NCI-H2081 treated with DMSO at 0.1 percent for 48 hours (cell line): ENCODE results near the gene PKIB.
"Not testable (repeated sequence)": the region's sequence is repeated elsewhere in the genome, so short reads cannot be mapped to it uniquely, and the experiment has no call there.

Experiments used
- DNase-seq: peaks from one replicate; lab custom pipeline; 2025; lab: John Stamatoyannopoulos, UW

The PKIB gene, protein sequence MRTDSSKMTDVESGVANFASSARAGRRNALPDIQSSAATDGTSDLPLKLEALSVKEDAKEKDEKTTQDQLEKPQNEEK

DNA sequence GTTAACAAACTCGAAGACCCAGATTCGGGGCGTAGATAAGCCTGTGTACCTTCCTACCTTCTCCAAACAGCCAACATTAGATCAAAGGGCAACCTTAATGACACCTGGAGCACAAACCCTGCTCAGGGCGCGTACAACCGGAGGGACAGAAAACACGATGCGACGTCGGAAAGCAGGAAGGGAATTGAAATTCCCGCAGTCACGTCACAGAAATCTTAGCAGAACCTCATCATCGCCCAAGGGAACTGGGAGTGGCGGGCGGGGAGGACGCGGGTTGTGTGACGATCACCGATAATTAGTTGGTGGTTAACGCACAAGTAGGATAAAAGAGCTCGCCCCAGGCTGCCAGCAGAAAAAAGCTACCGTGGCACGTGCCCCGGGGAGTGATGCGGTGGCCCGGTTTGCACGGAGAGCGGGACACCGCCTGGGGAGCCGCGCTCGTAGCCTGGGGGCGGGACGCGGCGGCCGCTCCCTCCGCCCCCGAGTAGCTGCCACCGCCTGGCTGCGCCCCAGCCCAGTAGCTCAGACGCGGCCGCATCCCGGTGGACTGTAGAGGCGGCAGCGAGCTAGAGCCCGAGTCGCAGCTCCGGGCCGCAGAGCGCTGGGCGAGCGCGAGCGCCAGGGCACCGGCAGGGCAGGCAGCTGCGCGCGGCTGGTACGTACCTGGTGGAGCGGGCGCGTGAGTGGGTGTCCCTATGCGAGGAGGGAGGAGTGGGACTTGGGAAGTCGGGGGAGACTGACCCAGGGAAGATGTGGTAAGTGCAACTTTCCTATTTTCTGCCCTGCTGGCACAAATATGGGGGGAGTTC lies at the start of gene PKIB:
Gene PKIB (plus strand): TSS at position 525 of the 809 bp plus-strand sequence. CDS start 107,390 bp downstream, outside the sequence.
- DNase-seq = peak; percentile 37

DNA sequence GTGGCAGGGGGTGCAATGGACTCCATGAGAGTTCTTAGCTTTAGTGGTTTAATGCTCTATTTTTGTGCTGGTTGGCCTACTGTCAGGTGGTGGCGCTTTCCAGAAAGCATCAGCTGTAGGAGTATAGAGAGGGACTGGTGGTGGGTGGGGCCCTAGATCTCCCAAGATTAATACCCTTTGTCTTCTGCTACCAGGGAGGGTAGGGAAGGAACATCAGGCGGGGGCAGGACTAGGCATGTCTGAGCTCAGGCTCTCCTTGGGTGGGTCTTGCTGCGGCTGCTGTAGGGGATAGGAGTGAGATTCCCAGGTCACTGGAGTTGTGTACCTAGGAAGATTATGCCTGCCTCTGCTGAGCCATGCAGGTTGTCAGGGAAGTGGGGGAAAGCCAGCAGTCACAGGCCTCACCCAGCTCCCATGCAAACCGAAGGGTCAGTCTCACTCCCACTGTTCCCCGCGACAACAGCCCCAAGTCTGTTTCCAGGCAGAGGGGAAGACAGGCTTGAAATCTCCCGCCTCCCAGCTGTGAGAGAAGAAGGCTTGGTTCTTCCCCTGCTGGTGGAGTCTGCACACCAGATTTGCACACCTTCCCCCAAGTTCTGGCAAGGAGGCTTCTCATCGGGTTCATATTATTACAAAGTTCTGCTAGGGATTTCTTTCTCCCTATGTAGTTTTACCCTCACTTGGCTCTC lies 46.7 kb upstream of the PKIB start:
- no peak for DNase-seq

DNA sequence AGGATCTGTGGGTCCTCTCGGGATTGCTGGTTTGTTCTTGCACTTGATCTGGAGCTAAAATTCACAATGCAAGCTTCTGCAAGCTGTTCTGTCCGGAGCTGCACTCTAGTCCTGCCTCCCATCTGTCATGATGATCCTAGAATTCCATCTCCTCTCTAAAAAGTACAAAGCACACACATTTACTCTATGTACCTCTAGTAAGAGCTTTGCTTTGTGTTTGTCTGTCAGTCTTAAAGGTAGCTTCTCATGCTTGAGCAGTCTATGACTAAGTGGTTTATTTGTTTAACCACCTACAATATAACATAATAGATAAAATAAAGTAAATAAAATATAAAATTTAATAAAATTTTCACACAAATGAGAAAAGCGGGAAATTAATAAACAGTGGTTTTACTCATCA lies 46.0 kb upstream of the PKIB start:
- DNase-seq = no peak

DNA sequence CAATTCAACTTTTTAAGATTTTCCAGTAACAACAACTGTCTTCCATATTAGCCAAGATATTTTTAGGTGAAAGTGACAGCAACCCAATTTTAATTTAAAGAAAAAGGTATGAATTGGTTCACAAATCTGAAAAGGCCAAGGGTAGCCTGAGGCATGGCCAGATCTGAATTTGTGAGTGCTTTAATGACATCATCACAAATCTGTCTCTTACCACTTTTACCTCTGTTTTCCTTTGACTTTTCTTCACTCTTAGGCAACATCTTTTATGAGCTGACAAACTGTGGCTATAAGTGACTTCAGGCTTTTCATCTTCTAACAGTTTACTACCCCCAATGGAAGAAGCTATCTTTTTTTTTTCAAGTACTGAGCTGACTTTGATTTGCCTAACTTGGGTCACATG lies 44.5 kb upstream of the PKIB start:
- no peak for DNase-seq

DNA sequence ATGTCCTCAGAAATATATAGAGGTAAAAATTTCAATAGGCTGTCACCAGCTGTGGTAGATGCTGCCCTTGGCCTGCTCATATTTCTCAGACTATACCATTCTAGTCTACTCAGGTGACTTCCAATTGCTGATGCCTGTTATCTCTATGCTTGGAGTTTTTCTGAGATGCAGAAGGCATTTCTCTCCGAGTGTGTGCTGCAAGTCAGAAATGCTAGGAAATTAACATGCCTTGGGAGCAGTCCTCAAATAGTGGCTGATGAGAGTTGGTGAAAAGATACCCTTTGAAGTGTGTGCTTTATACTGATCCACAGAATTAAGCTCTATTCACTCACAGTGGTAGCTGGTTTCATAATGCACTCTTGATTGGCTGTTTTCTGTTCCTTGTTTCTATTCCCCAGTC lies 43.2 kb upstream of the PKIB start:
- DNase-seq = no peak

DNA sequence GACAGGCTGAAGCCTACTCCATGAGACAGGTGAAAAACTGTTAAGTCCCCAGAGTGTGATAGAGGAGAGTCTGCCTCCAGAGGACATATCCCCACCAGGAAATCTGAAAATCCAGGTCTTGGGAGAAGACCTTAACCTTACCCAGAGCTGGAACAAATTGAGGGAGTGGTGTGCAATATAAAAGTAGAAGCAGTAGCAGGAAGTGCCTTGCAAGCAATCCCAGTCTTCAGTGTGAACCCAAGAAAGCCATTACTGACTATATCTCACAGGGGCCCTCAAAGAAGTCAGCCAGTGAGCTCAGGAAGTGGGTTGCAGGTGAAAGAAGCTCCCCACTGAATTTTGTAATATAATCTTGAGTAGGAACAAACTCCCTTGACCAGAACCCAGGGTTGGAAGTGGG lies 41.9 kb upstream of the PKIB start:
- DNase-seq = no peak

DNA sequence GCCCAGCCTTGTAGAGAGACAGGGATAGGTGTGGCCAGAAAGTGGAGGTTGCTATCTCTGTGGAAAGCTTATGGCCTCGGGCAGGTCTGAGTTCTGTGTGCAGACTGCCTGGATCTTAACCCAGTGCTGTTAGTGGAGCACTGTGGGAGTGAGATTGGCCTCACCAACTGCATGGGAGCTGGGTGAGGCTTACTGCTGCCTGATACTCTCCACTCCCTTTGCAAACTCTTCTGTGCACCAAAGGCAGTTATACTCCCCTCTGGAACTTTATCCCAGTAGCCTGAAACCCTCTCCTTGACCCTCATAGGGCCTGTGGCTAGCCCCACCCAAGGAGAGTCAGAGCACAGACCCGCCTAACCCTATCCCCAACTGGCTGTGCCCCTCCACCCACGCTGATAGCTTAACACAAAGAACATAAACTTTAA lies 41.4 kb upstream of the PKIB start:
- no peak for DNase-seq

DNA sequence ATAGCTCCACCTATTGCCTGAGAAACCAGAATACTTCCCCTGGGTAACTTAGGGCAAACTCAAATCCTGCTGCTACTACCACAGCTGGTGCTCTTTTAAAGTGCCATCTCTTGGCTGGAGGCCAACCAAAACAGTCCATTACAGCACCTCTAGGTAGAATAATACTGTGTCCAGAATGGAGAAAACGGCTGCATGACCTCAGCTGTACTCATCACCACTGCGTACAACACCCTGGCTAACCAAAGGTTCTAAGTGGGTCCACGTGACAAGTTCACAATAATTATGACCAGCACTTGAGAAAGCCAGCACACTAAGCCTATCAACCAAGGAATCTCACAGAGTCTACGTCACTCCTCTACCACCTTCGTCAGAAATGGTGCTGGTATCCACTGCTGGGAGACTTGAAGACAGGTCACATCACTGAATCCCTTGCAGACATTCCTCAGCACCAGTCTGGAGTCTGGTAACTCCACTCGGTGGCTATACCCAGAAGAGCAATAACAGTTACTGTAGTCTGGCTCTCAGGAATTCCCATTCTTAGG lies 40.9 kb upstream of the PKIB start:
- no peak for DNase-seq

DNA sequence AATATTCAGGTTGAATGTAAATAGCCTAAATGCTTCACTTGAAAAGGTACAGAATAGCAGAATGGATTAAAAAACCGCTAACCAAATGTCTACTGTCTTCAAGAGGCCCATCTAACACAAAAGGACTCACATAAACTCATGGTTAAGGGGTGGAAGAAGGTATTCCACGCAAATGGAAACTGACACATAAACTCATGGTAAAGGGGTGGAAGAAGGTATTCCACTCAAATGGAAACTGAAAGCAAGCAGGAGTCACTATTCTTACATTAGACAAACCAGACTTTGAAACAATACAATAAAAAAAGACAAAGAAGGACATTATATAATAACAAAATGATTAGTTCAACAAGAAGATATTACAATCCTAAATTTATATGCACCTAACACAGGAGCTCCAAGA lies 38.3 kb upstream of the PKIB start:
- DNase-seq = no peak

DNA sequence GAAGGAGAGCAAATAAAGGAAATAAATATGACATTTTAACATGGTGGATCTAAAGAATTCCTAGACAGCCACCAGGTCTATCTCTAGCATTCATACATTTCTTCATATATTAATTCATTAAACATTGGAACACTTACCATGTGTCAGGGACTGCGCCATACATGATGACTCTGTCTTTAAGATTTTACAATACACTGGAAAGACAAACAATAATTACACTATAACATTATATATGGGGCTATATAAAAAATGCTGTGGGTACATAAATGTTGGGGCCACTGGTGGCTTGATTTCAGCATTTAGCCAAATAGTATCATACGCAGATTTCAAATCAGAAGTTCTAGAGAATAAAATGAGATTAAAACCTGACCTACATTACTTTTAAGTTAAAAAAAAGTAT lies 33.3 kb upstream of the PKIB start:
- DNase-seq = no peak

DNA sequence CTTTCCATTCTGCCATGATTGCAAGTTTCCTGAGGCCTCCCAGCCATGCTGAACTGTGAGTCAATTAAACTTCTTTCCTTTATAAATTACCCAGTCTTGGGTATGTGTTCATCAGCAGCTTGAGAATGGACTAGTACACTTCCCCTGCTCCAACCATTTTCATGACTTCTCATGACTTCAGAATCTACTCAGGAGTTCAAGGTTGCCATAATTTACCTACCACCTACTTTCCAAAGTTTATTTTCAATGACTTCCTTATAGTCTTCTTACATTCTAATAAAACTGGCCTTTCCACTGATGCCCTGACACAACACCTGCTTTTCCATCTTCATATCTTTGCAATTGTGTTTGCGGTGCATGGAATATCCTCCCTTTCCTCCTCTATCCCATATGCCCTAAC lies 31.2 kb upstream of the PKIB start:
- DNase-seq = no peak

DNA sequence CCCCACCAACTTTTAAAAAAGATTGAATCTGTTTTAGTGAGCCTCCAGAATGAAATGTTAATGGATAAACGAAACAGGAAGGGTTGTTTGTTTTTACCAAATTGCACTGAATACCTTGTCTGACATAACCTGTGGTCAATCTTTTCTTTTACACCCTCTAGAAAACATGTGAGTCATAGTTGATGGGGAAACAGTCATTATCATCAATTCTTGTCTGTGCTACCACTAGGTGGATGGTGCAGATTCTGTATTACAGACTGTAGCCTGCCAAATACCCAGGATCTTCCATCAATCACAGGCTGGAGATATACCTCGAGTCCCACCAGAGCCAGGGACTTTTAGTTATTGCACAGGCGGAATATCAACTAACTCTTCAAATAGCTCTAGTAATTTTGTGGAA lies 29.5 kb upstream of the PKIB start:
- no peak for DNase-seq

DNA sequence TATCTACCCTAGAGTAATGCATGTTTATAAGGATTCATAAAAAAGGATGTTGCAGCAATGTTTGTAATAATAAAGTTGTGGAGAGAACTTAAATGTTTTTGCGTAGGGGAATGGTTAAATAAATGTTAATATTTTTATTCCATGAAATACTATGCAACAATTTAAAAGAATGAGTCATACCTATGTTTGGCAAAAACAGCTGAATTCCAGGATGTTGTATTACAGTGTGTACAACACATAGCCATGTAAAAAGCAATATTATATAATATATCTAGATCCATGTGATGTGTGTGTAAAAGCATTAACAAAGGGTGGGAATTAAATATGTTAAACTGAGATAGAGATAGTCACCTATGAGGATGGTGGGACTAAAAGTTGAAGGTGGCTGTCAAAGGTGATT lies 21.1 kb upstream of the PKIB start:
- no peak for DNase-seq

DNA sequence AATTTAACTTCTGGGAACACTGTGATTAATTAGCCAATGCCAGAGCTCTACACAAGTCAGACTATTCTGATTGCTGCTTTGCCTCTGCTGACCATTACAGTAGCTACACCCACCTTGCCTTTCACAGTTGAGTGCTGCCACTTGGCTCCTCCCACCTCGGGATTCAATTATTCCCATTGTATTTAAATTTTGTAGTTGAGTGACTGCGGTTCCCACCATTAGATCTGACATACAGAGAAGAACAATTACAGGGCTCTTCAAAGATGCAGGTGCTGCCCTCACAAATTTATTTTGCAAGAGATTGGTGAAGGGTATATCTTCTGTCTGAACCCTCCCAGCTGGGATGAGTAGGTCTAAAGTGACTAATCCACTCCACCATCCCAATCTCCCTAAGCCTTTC lies 11.9 kb upstream of the PKIB start:
- not testable (repeated sequence) for DNase-seq

DNA sequence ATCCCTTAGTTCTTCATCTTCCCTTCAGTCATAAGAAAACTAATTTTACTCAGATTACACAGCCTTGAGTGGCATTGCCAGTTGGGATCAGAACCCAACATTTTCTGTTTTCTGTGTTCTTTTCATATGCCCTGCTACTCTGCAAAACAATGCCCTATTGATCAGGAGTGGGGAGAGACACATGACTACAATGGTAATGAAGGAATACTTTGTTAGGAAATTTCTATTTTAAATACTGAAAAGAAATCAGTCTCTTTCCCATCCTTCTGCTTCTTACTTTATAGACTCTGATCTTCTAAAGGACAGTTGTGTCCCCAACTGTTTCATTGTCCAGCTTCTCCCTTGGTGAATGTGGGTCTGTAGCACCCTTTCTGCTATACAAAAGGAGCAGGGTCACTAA lies 5.5 kb upstream of the PKIB start:
- no peak for DNase-seq

DNA sequence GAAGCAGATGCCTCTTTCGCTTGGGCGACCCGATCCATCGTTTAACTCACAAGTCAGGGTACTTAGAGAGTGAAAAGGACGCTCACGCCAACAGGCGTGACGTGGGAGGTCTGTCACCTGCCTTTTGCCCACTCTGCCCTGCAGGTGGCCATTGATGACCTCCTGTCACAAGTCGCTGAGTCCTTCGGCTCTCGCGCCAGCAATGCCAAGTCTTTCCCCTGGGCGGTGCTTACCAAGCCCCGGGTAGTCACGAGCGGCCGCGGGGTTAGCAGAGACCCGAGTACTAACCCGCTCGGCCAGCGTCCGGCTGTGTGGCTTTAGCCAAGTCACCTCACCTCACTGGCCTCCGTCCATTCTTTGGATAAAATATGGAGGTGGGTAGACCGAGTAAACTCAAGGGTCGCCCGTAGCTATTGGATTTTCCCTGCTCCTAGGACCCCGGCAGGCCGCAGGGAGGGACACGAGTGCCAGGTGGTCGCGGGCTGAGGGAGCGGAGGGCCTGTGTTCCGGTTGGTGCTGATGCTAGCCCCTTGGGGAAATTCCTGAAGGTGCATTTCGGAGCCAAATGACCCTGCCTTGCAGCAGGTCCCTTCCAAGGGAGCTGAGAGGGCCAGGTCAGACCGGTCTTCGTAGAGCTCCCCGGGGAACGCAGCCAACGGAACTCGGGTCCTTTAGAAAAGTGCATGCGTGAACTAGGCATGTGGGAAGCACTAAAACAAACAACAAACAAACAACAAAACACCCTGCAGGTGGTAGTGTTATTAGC lies 668 bp downstream of the PKIB start:
- DNase-seq = peak; percentile 37

DNA sequence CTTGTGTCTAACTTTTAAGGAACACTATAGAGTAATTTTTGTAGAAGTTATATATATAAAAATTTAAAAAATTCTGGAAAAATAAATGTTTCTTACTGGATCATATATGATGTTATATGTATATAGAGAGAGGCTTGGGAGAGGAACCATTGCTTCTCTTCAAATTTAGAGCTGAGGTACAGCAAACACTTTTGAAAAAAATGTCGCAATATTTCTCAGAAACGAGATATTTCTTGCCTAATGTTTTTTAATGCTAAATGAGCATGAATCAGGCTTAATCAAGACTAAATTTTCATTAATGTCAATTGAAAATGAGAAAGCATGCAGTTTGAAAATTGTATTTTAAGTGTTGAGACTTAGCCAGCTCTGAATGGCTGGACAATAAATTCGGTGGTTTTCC lies 2.6 kb downstream of the PKIB start:
- no peak for DNase-seq

DNA sequence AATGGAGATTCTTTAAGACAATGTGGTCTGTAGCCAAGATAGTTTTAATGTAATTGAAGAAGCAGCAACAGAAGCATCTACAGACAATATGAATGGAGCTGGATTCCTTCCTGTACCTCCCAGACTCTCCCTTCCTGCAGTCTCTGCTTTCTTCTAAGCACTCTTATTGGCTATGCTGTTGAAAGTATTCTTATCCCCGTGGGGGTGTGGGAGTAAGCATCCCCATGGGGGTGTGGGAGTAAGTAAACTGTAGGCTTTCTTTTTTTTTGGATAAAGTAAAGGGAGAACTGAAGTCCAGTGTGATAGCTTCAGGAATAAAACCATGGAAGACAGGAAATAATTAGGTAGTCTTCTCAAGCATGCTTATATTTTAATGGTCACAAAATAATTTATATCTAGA lies 4.1 kb downstream of the PKIB start:
- DNase-seq = no peak

DNA sequence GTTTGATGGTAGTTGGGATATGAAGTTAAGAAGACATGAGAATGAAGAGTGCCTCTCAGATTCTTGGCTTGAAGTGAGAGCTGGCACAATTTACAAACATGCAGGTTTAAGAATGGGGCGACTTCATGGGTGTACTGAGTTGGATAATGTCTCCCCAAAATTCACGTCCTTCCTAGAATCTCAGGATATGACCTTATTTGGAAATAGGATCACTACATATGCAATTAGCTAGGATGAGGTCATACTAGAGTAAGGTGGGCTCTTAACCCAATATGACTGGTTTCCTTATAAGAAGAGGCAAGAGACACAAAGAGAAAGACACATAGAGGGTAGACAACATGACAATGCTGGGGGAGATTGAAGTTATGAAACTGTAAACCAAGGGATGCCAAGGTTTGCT lies 5.2 kb downstream of the PKIB start:
- no peak for DNase-seq

DNA sequence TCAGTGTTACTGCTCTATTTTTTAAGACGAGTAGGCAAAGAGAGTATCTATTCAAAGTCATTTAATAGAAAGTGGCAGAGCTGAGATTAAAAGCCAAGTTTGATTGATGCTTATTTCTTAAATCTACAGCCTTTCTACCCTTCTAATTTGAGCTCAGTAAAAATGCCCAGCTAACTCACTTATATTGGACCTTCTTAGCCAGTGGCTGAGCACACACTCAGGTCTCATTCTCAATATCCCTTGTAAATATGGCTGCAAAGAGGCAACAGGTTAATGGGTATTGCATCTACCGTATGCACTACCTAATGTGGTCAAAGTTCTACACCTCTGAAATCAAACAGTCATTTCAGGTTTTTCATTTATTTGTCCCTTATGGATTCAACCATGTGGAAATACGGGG lies 6.7 kb downstream of the PKIB start:
- no peak for DNase-seq

DNA sequence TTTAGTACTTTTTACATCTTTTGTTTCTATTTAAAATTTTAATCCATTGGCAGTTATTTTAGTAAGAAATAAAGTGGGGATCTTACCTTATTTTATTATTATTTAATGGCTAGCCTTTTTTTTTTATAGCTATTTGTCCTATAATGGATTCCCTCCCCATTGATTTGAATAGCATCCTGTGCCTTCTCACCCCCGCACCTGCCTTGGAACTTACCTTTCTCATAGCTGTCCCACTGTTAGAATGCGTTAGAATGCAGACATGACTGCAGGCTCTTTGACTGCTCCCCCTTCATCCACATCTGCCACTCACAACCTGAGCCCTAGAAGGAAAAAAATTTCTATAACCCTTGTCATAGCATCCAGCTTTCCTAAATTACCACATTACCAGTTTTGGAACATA lies 9.1 kb downstream of the PKIB start:
- DNase-seq = no peak

DNA sequence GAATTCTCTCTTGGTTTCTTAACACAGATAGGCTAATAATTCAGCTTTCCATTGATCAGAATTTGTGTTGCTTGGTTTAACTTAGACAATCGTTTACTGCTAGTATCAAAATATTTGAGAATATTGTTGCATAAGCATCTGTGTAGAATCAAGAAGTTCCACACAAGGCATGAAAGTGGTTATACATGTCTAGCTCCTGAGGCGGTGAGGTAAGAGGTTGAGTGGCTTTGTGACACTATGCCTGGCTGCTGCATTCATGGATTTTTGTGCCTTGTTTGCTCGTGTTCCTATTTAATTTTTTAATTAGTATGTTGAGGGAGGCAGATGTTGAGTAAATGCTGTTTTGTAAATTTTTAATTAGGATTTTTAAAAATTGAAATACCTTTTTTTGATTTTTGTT lies 10.2 kb downstream of the PKIB start:
- DNase-seq = no peak

DNA sequence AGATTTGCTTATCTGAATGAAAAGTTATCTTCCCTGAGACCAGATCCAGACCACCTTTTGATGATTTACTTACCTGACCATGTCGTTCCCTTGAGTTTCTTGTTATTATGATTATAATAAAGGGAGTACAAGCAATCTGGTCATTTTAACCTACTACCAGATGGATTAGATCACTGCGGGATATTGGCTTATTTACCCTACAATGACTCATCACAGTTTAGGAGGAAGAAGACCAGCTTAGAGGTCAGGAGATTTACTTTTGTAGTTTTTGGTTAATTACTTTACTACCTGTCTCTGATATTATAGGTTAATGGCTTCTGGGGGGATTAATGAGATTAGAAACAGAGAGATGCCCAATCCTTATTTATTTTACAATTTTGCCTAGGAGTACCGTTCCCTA lies 10.7 kb downstream of the PKIB start:
- no peak for DNase-seq
